HG03097 (cell line): ENCODE measurements around the gene CMTM7.

Experiments used
- ATAC-seq: cut with Tn5 transposase; IDR thresholded peaks from one replicate; pipeline ENCODE4 v1.9.1; 2021; ENCODE audit not compliant: unreplicated experiment, low FRiP score

The CMTM7 gene

DNA sequence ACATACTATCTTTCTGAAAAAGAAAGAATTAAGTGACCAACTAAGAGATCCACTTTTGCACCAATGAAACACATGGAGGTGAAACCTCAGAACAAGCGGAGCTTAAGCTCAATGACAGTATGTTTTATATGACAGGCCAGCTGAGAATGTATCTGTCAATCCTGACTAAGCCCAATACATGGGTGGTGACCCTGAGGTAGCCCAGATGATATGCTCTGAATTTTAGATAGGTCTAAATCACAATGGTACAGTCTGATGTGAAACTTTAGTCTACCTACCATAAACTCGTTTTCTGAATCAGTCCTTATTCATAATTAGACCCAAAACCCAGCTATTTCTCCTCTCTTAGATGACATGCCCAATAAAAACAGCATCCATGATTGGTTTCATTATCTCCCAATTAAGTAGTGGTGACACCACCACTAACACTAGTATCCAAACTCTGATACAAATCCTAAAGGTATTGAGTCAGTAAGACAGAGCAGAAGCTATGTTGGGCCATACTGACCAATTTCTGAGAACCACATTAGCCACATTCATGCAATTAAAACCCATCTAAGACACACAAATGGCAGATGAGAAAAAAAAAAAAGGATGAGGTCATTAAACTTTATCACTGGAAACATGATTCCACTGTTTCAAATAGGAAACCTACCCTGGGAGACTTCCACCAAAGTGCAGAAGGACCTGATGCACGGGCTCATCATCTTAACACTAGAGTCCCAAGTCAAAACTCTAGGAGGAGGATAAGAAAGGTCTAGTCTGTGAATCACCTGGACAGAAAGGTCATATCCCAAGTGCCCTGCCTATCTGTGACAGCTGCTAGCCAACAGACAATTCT, 90.4 kb downstream of the CMTM7 start:
- ATAC-seq: no peak

DNA sequence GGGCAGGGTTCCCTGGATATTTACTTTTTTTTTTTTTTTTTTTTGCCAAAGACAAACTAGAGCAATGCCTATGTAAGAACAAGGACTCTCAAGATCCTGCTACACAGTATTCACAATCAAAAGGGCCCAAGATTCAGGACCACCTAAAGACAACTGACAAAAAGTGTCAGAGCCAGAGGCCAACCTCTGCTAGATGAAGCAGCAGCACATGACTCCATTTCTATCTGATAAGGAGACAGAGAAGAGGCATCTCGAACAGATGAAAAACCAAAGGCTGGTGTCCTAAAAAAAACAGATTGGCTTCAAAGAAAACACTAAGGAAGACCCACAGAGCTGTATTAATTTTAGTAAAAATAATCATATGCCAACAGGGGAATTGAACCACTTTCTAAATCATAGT, 91.0 kb downstream of the CMTM7 start:
- ATAC-seq: no peak

DNA sequence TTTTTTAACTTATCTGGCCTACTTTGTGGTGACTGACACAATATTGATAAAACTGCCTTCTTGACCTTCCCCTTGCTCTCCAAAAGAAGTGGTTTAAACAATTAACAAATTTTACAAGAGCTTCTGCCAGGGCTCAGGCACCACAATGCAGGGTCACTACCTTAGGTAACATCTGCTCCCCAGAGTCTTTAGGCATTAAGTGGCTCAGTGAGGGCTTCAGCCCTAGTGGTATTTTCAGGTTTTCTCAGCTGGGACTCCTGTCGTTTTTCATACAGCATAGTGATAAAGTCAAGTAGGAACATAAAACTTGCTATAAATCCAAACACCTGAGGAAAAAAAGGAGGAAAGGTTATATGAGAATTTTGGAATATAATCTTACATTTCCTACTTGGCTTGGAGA, 92.1 kb downstream of the CMTM7 start:
- ATAC-seq: no peak

DNA sequence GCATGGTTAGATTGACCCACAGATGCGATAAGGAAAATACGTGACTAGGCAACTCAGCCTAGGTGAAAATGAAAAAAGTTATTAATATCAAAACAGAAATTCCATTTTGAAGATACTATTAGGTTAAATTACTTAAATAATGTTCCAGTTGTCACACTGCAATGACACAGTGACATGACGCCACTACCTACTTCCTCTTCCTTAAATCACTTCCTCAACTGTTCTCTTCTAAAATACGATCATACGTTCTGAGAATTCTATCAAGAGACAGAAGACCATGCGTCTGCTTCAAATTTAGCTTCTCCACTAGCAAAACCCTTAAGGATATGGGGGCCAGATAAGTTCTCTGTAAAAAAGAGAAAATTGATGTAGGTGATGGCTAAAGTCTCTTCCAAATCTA, 92.8 kb downstream of the CMTM7 start:
- ATAC-seq: no peak

DNA sequence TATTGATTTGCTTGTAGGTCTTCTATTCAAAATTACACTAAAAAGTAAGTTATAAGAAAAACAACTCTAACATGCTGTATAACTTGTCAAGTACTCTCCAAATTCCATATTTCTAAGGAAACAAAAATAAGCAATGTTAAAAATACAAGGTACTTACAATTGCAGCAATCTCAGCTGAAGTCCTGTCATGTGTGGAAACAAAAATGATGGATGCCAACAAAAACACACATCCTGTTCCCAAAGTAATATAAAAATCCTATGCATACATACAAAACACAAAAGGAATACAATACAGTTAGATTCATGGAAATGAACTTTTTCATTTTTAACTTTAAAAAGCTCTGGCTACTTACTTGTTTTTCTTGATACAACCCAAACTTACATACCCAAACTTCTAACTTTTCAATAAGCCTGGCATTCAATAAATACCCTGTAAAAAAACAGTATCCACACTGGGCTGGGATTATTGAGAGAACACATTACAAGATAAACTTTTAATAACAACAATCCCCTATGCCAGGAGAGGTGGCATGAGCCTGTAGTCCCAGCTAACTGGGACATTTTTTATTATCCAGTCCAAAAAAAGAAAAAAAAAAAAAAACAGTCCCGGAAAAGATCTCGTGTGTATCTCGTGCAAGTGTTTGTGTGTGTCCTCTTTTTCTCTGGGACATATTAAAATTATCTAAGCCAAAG, 96.3 kb downstream of the CMTM7 start:
- ATAC-seq: no peak

DNA sequence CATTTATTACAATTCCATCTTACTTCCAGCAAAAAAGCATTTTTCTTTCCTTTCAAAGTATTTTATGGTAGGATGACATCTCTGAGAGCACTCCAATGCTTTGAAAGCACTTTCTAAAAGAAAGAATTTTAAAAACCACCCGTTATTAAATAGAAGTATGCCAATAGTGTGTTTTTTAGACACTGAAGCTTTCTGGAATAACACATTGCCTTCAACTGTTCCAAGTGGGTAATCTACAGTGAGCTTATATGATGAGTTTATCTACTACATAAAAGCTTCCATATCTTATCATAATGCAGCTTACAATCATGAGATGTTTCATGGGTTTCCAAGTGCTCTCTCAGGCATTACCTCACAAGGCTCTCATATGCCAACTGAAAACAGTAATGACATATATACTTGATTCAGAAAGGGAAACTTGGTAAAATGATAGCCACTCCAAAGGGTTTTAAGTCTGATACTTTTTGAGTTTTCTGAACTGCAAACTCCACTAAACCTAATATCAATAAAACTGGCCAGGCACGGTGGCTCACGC, 96.9 kb downstream of the CMTM7 start:
- no peak for ATAC-seq

DNA sequence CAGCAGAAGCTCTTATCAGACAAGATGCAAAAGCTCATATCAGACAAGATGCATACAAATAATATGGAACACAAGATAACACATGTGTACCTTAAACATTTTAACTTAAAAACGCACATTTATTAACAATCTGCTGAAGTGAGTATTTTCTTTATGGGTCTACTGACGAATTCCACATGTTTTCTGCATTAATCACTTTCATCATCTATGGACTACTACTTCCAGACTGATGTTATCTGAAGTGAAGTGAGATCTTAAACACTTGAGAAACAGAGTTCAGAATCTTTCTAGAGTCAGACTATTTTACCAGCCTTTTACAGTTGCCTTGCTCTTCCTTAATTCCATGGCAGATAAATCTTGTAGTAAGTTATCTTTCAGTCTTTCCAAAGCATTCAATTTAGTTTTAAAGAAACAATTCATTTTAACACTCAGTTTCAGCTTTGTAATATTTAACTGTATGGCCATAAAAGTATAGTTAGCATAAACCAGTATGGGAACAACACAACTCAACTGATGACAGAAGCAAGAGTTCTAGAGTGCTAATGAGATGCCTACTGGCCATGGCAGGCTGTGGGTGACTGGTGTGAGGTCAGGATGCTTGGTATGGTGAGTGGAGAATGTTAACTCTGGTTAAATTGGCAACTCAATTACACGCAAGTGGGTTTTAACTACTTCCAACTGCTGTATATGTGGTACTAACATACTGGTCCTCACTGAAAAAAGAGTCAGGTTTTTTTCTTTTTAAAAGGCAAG, 101.2 kb downstream of the CMTM7 start:
- ATAC-seq: no peak

DNA sequence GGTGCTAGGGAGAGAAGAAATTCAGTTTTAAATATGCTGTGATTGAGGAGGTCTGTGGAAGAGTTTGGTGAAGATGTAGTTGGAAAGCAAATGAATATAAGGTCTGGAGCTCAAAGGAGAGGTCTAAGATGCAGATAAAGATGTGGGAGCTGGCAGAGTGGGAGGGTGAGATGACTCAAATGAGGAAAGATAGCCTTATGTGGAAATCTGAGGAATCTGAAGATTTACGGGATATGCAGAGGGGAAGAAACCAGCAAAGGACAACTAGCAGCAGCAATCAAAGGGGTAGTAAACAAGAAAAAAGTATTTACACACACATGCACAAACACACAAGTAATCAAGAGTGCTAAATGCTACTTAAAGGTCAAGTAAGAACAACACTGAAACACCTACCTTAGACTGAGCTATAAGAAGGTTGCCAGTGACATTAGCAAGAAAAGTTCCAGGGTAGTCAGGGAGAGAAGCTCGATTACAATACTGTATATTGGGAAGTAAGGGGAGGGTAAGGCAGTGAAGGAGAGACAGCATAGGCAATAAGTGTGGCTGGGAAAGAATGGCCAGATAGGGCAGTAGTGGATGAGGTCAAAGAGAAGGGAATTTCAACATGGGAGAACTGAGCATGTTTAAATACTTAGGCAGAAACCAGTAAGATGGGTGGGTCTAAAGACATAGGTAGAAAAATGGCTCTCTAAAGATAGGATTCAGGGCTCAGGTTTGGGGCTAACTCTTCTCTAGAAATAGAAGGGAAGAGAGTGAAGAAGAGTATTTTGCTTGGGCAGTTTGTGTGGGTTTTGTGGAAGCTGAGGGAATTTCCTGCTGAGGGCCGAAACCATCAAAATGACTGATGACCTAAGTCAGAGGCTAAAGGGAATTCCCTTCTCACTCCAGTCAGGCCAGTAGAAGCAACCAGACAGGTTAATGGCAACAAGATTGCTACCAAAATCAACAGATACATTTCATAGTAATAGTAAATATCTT, 102.1 kb downstream of the CMTM7 start:
- ATAC-seq: peak; percentile 81

DNA sequence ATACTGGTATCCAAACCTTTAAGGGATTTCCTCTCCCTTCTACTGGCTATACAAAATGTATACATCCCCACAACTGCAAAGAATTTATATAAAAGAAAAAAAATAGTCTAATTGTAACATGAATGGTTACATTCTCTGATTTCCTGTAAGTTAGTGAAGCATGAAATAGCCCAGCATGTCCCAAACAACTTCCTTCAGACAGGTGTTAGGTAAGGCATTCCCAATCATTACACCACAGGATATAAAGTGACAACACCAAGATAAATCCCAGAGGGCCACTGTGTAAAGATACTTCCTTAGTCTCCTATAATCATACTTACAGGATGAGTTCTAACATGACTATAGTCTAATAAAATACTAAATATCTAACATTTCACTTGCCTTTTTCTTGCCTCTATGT, 103.4 kb downstream of the CMTM7 start:
- no peak for ATAC-seq

DNA sequence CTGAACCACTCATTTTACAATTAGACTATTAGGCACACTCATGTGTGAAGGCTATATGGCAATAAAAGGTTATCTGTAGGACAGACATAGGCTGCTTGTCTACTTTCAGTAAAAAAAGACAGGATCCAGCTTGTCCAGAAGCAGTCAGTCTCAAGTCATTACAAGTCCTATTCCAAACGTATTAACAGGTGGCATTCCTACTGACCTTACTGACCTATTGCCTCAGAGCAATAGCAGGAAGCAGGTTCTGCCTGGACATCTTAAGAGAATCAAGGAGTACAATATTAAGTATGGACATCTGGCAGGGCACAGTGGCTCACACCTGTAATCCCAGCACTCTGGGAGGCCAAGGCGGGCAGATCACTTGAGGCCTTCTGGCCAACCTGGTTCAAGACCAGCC, 104.0 kb downstream of the CMTM7 start:
- no peak for ATAC-seq

DNA sequence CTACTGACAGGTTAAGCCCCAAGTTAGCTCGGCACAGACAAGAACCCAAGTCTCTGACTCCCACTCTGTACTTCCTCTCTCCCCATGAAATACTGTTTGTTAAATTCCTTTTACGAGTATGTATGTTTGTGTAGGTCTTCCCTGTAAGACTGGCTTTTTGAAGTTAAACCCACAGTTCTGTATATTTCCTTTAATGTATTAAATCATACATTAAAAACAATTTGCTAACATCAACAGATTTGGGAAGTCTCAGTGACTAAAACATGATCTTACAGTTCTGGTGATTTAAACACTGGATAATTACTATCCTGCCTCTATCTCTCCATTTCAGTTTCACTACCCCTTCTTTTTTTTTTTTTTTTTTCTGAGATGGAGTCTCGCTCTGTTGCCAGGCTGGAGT, 106.6 kb downstream of the CMTM7 start:
- ATAC-seq: no peak

DNA sequence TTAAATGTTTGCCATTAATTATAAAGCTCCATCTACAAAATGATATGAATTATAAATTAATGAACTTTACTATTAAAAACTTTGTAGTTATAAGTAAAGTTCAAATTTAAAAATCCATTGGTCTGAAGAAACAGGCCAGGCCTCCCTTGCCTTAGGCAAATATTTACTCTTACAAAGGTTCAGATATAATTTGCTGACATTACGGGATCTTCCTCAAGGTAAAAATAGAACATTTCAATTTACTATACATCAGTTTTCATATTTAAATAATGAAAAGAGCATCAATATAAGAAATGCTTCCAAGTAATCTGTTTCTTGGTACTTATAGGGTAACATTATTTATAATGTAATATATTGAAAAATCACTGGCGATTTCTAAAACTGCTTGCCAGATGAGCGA, 107.3 kb downstream of the CMTM7 start:
- no peak for ATAC-seq

DNA sequence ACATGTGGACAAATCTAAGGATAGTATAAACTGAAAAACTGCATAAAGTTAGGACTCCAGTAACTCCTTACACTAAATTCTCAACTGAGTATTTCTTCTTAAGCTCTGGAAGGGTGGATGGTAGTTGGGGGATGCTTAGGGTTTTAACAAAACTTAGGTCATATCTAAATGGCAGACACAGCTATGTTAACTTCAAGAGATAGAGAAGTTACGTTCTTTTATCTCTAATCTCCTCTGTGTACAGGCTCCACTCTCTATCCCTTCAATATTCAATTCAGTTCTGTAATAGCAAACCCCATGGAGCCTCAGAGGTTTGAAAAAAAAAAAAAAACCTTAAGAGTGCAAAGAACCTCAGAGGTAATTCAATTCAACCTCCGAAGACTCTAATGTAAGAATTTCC, 107.9 kb downstream of the CMTM7 start:
- ATAC-seq: no peak

DNA sequence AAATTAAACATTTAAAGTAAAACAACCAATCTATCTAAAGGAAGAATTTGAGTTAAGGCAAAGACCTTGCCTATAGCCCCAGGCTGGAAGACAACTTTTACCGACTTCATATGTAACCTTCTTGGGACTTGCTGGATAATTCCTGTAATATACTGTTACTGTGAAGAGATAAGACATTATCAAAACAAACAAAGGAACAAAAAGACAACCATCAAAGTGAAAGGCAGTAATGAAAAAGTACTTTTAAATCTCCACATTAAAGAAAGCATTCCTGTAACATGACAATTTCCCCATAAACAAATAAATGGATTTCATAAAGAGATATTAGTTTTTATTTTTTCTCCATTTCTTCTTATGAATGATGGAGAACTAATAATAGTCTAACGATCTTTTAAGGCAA, 108.6 kb downstream of the CMTM7 start:
- no peak for ATAC-seq

DNA sequence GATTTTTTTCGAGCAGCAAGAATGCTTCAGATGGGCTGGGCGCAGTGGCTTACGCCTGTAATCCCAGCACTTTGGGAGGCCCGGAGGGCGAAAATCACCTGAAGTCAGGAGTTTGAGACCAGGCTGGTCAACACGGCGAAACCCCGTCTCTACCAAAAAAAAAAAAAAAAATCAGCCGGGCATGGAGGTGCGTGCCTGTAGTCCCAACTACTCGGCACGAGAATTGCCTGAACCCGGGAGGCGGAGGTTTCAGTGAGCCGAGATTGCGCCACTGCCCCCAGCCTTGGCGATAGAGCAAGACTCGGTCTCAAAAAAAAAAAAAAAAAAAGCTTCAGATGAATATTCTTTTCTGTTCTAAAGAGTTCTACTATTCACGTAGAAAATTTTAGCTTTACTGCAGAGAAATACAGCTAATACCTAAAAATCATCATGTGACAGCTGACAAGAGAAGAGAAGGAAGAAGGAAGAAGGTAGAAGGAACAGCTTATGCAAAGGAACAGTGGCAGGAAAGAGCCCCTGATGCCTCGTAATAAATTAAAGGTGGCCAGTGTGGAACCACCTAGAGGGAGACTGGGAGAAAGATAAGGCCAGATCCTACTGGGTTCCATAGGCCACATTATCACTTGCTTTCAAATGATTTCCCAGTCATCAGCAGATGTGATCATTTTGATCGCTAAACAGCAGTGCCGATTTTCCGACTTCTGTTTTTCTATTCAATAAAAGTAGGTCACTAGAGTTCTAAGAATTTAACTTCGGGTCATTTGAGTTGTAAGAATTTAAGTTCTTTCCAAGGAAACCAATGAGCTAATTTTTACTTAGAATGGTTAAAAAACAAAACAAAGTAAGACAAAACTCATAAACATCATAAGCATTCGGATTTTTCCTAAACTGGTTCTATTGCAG, 109.5 kb downstream of the CMTM7 start:
- ATAC-seq: no peak

DNA sequence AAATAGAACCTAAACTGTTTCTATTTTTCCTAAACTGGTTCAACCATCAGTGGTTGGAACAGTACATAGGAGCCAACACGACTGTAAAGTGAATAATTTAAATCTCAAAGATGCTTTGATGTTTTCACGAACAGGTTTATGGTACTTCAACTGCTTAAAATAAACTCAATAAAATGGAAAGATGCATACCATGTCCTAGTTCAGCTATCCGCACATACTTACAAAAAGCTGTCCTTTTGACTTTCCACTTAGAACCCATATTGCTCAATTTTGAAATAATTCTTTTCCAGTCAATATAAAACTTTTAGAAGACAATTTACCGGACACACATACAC, 110.1 kb downstream of the CMTM7 start:
- ATAC-seq: no peak

DNA sequence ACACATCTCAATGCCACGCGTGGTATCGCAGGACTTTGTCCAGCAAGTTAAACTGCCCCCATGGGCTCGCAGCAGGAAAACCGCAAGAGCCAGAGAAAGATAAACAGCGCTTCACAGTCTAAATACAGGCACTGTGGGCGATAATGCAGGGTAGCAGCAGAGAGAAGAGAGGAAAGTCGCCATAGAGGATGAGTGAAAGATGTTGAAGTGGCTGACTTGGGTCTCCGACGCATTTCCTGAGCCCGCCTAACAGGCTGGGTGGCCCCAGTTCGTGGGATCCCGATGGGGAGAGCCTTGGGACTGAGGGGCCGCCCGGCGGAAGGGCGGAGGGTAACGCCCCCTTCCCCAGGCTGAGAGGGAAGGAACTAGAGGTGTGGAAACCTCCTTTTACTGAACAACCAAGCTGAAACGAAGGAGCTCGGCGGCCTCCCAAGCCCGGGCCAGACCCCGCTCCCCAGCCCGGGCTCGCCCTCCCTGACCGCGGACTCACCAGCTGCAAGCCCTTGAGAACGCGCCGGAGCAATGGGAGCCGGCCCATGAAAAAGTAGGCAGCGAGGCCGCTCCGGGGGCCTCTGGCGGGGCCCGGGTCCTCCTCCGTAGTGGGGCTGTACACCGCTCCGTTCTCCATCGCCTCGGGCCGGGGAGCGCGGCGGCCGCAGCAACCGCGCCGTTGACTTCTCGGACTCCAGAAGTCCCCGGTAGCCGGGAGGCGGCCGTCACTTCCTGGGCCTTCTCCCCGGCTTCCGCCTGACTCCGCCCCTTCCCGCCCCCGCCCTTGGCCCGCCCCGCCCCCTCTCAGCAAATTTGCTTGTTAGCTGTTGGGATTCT, 110.7 kb downstream of the CMTM7 start, which contains the start of gene CMTM6:
Gene CMTM6 (minus strand): TSS at position 735 of the 828 bp plus-strand sequence. CDS start 107 bp downstream, at position 628.
- peak; percentile 72 for ATAC-seq

DNA sequence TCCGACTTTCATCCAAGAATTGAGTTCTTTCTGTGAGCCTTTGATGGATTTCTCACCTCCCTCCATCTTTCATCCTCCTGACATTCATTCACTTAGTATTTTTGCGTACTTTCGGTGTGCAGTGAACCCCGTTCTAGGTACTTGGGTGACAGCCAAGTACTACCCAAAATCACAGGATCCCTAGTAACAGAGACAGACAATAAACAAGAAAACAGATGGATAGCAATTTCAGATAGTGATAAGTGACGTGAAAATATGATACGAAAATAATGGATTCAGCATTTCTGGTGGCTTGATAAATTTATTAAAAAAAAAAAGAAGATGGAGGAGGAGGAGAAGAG, 111.3 kb downstream of the CMTM7 start:
- ATAC-seq: no peak
